Measurements from ENCODE around the gene LANCL2. TPM values are rescaled to one million over a fixed set of nuclear protein-coding genes. Genes with fewer than 3 reads are reported as not detected.

The LANCL2 gene
- total and polyA plus RNA-seq, 2 experiments from 2014 or later = 7.3 to 10.7 TPM

- Mint-ChIP-seq H3K4me3 (no peak overlapping the region), H3K9me3 (no peaks in the 10 kb centered on the region; the same call in 2 of the 3 replicates), H3K36me3 (ENCODE audit: low read depth) (peaks cover 12% of the 10 kb centered on the region), H3K27ac (no peak overlapping the region), H3K4me1 (peaks cover 49% of the 10 kb centered on the region), H3K27me3 (ENCODE audit: insufficient read depth, low read depth, poor library complexity) (peaks cover 4% of the 10 kb centered on the region)
- H3K79me2 ChIP-seq (replicated peaks; ENCODE audit: insufficient read depth) = no peaks in the 10 kb centered on the region
- no peaks in the 10 kb centered on the region for H4K20me1 ChIP-seq (replicated peaks; ENCODE audit: insufficient read depth)
- DNase-seq (ENCODE audit: low spot score) (peak; percentile 36), ATAC-seq (peak; percentile 60)
- H2AFZ ChIP-seq = no peak overlapping the region
- H3F3A ChIP-seq (replicated peaks; ENCODE audit: low read depth) = no peaks in the 10 kb centered on the region
- H3K4me2 ChIP-seq = no peak overlapping the region
- no peaks in the 10 kb centered on the region for H3K36me3 ChIP-seq (ENCODE audit: insufficient read depth)
- H3K9me2 ChIP-seq (ENCODE audit: insufficient read depth) = no peaks in the 10 kb centered on the region
- no peaks in the 10 kb centered on the region for H3K27me3 ChIP-seq (ENCODE audit: insufficient read depth)
- TF ChIP-seq ZNF331 (CRISPR knock-in tag; IDR thresholded peaks at IDR 0.05; ENCODE audit: low read depth) (no peak), ETS1 (IDR thresholded peaks at IDR 0.05) (no peak), NANOG (IDR thresholded peaks at IDR 0.05; ENCODE audit: borderline replicate concordance) (no peak), REST (IDR thresholded peaks at IDR 0.05; ENCODE audit: unreplicated experiment) (no peak), ZNF114 (CRISPR knock-in tag; IDR thresholded peaks at IDR 0.05) (no peak), STAT1 (IDR thresholded peaks at IDR 0.05; ENCODE audit: unreplicated experiment) (no peak), ZNF462 (CRISPR knock-in tag; IDR thresholded peaks at IDR 0.05) (no peak)
- TF ChIP-seq, protein P1, sequence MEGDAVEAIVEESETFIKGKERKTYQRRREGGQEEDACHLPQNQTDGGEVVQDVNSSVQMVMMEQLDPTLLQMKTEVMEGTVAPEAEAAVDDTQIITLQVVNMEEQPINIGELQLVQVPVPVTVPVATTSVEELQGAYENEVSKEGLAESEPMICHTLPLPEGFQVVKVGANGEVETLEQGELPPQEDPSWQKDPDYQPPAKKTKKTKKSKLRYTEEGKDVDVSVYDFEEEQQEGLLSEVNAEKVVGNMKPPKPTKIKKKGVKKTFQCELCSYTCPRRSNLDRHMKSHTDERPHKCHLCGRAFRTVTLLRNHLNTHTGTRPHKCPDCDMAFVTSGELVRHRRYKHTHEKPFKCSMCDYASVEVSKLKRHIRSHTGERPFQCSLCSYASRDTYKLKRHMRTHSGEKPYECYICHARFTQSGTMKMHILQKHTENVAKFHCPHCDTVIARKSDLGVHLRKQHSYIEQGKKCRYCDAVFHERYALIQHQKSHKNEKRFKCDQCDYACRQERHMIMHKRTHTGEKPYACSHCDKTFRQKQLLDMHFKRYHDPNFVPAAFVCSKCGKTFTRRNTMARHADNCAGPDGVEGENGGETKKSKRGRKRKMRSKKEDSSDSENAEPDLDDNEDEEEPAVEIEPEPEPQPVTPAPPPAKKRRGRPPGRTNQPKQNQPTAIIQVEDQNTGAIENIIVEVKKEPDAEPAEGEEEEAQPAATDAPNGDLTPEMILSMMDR (conservative IDR thresholded peaks at IDR 0.05; ENCODE audit: low read depth in 2 of 2) = peak; percentile 20 to 42; a peak in 2 of 4 replicates
- no peak overlapping the region for H3K4me3 ChIP-seq
- H3K27ac ChIP-seq (ENCODE audit: low read depth) = no peak overlapping the region
- H3K4me1 ChIP-seq (ENCODE audit: insufficient read depth) = peaks cover 14% of the 10 kb centered on the region
These were observed 58.2 kb downstream of the LANCL2 start for GRCh38 chr7:55423277-55423711.

Data from GM23338 (cell line).